HG02885 (cell line): ENCODE results near the gene POC1A.

Source experiments
- ATAC-seq: cut with Tn5 transposase; IDR thresholded peaks from one replicate; pipeline ENCODE4 v1.9.1; 2021; ENCODE audit warnings: mild to moderate bottlenecking; ENCODE audit not compliant: unreplicated experiment, poor library complexity

Gene POC1A

GRCh38 chr3:52134761-52135160 is 19.5 kb downstream of the POC1A start:
- ATAC-seq: no peak

- ATAC-seq: no peak
Observed at GRCh38 chr3:52132930-52133329, 21.3 kb downstream of the POC1A start.

- ATAC-seq: no peak
Observed at GRCh38 chr3:52132041-52132440, 22.2 kb downstream of the POC1A start.

- ATAC-seq: no peak
Observed at GRCh38 chr3:52130966-52131622, 23.1 kb downstream of the POC1A start.

- ATAC-seq: no peak
Observed at GRCh38 chr3:52128118-52128683, 26.0 kb downstream of the POC1A start.

GRCh38 chr3:52126500-52126899 is 27.7 kb downstream of the POC1A start:
- no peak for ATAC-seq

GRCh38 chr3:52126036-52126435 is 28.2 kb downstream of the POC1A start:
- ATAC-seq: no peak

GRCh38 chr3:52124766-52125165 is 29.5 kb downstream of the POC1A start:
- ATAC-seq: no peak

- ATAC-seq: no peak
Observed at GRCh38 chr3:52124126-52124525, 30.1 kb downstream of the POC1A start.

- ATAC-seq: peak; percentile 69
Observed at GRCh38 chr3:52123106-52123725, 31.0 kb downstream of the POC1A start.

- ATAC-seq: no peak
Observed at GRCh38 chr3:52122491-52122890, 31.7 kb downstream of the POC1A start.

GRCh38 chr3:52121813-52122212 is 32.4 kb downstream of the POC1A start:
- no peak for ATAC-seq

GRCh38 chr3:52121464-52121805 is 32.8 kb downstream of the POC1A start:
- ATAC-seq: peak; percentile 47

- ATAC-seq: peak; percentile 16
Observed at GRCh38 chr3:52120556-52121463, 33.4 kb downstream of the POC1A start.

- ATAC-seq: no peak
Observed at GRCh38 chr3:52119826-52120225, 34.4 kb downstream of the POC1A start.

GRCh38 chr3:52119099-52119498 is 35.1 kb downstream of the POC1A start:
- no peak for ATAC-seq

- ATAC-seq: no peak
Observed at GRCh38 chr3:52118156-52118875, 35.9 kb downstream of the POC1A start.

- no peak for ATAC-seq
Observed at GRCh38 chr3:52117537-52117936, 36.7 kb downstream of the POC1A start.

- ATAC-seq: no peak
Observed at GRCh38 chr3:52112056-52112455, 42.2 kb downstream of the POC1A start.

GRCh38 chr3:52110502-52110901 is 43.7 kb downstream of the POC1A start:
- no peak for ATAC-seq
